ENCODE data around the gene SP3.

DNA sequence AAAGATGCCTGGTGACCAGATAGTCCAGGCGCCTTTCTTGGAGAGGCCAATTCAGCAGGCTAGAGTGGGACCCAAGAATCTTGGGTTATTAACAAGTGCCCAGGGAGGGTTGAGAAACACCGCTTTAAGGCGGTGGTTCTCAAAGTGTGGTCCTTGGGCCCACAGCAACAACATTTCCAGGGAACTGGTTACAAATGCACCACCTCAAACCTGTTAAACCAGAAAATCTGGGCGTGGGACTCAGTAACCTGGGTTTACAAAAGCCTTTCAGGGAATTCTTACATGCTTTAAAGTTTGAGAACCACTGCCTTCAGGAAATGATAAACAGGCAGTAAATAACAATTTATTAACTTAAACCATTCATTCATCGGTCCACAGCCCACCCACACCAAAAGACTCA lies 92.5 kb downstream of the SP3 start:
- TF ChIP-seq EP300 (IDR thresholded peaks at IDR 0.05; ENCODE audit: low read length) (no peak), POLR2AphosphoS5 (IDR thresholded peaks at IDR 0.05; ENCODE audit: control insufficient read depth, insufficient read depth, low read depth, low read length) (no peak), ELF1 (tag; IDR thresholded peaks at IDR 0.05) (no peak), HNRNPUL1 (IDR thresholded peaks at IDR 0.05; ENCODE audit: low read length) (no peak), MAZ (CRISPR knock-in tag; conservative IDR thresholded peaks at IDR 0.05 in 1 of 2, IDR thresholded peaks at IDR 0.05 in 1 of 2) (no peak), ADNP (tag; IDR thresholded peaks at IDR 0.05) (no peak), ZKSCAN3 (CRISPR knock-in tag; IDR thresholded peaks at IDR 0.05) (no peak), MED1 (CRISPR knock-in tag; IDR thresholded peaks at IDR 0.05; ENCODE audit: borderline replicate concordance) (no peak), CHD2 (IDR thresholded peaks at IDR 0.05; ENCODE audit: low read depth, low read length) (no peak)
- TF ChIP-seq, protein P1, sequence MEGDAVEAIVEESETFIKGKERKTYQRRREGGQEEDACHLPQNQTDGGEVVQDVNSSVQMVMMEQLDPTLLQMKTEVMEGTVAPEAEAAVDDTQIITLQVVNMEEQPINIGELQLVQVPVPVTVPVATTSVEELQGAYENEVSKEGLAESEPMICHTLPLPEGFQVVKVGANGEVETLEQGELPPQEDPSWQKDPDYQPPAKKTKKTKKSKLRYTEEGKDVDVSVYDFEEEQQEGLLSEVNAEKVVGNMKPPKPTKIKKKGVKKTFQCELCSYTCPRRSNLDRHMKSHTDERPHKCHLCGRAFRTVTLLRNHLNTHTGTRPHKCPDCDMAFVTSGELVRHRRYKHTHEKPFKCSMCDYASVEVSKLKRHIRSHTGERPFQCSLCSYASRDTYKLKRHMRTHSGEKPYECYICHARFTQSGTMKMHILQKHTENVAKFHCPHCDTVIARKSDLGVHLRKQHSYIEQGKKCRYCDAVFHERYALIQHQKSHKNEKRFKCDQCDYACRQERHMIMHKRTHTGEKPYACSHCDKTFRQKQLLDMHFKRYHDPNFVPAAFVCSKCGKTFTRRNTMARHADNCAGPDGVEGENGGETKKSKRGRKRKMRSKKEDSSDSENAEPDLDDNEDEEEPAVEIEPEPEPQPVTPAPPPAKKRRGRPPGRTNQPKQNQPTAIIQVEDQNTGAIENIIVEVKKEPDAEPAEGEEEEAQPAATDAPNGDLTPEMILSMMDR (IDR thresholded peaks at IDR 0.05 in 2 of 3, conservative IDR thresholded peaks at IDR 0.05 in 1 of 3; ENCODE audit: insufficient read depth in 2 of 3, low read depth in 1 of 3, low read length in 3 of 3) = no peak

Data from K562 (cell line).